Muscle of back (tissue), 11 donors: ENCODE data around the gene FPGS. TPM values are rescaled to one million over a fixed set of nuclear protein-coding genes. Genes with fewer than 3 reads are reported as not detected.
"Not testable (repeated sequence)": the region's sequence is repeated elsewhere in the genome, so short reads cannot be mapped to it uniquely, and the experiment has no call there.

Experiments
- DNase-seq, 3 donors: peaks; one replicate each; pipeline versions ENCODE4 v3.0.0 to v3.0.0-alpha.2; 2013
- polyA plus RNA-seq, 10 donors: library from polyadenylated mRNA; unstranded; fragments of 120-200 nt; gene quantifications; one replicate each; pipeline ENCODE4 v1.2.1, GENCODE V29; 2013; ENCODE audit not compliant: insufficient read length in 10 of 10

FPGS gene
- polyA plus RNA-seq, 10 donors: 28.8 to 42.1 (median 37.9) TPM

DNA sequence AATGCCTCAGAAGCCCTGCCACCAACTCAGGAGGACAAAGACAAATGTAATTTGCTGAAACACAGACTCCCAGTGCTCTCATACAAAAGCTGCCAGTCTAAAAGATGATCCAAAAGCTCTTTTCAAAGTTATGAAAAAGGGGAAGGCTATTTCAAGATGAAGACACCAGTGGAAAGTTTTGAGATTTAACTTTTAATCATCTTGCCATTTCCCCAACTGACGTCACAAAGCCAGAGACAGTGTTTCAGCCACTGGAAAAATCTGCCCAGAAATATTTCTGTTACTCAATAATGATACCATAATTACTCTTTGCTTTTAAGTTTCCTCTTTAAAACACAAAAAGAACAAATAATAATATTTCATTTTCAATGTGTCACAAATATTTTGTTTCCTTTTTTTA lies 30.9 kb downstream of the FPGS start:
- no peak for DNase-seq

DNA sequence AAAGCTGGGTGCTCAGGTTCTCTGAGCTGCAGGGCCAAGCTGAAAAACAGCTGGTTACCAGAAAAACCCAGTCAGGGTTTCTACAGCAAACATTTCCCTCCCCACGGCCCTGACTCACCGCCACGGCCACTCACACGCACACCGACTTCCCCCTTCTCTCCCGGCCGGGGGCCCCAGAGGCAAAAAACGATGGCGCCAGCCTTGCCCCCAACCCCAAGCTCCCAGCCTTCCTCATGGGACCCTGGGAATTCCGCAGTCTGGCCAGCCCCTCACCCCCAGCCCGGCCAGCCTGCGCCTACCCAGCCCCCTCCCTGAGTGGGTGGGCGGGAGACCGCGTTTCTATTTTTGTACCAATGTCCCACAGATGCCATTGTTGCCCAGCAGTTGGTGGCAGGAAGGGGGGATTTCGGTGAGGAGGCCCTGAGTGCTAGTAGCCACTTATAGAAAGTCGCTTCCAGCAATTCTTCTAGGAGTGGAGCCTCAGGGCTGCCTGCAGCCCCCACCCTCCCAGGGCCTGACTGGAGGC lies 33.4 kb downstream of the FPGS start:
- DNase-seq: peak in 2 of 3 donors; percentile 46 to 74

DNA sequence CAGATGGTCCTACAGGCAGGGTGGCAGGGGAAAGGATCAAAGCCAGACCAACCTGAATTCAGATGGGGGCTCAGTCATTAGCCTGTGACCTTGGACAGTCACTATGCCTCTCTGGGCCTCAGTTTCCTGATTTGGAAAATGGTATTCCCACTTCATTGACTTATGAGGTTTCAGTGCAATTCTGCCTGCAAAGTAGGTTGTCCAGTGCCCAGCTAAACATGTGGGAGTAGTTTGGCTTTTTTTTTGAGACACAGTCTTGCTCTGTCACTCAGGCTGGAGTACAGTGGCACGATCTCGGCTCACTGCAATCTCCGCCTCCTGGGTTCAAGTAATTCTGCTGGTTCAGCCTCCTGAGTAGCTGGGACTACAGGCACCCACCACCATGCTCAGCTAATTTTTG lies 33.9 kb downstream of the FPGS start:
- DNase-seq: not testable (repeated sequence)

DNA sequence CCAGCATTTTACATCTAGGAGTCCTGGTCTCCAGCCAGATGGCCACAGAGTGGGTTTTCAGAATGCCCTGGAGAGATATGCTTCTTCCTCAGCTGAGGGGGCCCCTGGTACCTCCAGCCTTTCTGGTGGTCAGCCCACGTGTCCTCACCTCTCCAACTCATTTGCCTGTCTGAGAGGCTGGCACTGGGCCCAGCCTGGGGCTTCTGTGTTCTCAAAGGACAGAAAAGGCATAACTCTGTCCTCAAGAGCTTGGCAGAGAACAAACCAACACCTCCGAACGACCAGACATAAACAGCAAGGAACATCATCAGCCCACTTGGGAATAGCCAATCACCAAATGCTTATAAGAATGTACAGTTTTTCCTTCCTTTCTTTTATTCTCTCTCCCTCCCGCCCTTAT lies 34.7 kb downstream of the FPGS start:
- DNase-seq: no peak

DNA sequence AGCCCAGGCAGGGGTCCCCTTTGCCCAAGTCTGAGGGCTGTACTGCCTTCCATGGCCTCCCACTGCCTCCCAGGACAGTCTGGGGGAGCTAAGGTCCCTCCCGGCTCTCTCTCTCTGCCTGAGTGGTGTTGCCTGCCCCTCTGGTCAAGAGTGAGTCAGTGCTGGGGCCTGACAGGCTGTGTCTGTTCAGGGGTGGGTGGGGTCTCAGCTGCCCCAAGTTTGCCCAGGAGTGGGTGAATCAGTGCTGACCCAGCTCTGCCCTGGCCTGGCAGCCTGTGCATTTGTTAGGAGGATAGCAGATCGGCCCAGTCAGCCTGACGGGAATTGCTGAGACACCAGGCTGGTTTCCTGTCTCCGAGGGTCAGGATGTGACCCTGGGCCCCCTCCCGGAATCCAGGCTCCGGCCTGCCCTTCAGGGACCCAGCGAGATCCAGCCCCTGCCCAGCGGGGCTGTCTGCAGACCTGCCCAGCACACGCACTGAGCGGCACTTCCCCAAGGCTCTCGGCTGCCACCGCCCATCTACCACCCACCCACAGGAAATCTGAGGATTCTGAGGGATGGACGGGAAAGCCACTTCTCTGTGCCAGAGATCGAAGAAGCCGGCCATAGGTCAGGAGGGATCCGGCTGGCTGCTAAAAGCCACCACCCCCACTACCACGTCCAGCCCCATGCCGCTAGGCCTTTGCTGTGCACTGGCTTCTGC lies 35.8 kb downstream of the FPGS start:
- DNase-seq: peak in 2 of 3 donors; percentile 40 to 59

DNA sequence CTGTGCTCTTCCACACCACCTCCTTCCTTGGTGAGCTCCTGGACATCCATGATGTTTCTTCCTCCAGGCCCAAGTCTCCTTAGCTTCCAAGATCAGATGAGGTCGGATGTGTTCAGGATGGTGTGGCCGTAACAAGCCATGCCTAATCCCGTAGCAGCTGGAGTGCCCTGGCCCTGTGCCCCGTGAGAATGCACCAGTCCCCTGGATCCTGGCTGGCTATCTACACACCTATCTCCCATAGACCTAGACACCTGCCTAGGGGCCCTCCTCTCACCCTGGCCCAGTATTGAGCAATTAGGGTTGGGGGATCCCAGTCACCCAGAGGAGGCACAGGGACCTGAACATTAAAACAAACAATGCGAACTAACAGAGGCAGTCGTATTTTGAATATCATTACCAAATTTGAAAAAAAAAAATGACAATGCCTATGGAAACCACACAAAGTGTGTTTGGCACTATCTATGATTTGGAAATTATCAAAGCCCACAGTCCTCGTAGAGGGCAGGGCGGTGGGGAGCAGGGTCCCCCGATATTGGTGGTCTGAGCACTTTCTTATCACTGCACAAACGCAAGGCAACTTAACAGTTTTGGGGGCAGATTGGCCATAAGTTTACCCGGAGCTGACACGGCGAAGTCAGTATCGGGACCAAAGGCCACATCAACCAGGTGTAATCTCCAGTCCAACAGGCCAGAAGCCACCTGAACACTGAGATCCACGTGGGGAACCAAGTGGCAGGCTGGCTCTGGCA lies 38.6 kb downstream of the FPGS start:
- no peak for DNase-seq

DNA sequence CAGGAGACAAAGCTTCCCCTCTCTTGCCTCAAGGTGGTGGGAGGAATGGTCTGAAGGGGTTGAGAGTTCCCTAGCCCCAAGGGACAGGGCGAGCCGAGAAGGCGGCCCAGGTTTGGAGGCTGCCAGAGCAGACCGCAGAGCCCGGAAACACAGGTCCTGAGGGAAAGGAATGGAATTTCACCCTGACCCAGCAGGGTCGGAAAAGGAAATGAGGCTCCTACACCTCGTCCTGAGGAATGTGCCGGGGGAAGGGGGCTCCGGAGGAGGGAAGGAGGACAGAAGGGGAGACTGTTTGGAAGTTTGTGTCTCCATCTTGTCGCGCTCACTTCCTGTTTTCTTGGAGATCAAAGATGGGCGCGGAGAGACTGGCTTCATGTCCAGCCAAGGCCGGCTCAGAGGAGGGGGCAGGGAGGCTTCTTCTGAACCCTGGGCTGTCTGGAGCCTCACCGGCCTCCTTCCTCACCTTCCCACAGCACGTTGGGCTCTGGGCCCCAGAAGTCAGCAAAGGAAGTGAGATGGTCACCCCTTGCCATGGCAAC lies 42.2 kb downstream of the FPGS start:
- peak in 1 of 3 donors; percentile 59 for DNase-seq

DNA sequence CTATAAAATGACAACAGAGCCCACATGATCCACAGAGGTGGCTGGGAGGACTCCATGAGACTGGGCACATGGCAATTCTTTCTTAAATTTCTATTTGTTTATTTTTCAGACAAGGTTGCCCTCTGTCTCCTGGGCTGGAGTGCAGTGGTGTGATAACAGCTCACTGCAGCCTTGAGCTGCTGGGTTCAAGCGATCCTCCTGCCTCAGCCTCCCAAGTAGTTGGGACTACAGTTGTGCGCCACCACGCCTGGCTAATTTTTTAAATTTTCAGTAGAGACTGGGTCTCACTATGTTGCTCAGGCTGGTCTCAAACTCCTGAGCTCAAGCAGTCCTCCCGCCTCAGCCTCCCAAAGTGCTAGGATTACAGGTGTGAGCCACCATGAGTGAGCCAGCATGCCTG lies 42.9 kb downstream of the FPGS start:
- DNase-seq: not testable (repeated sequence)

DNA sequence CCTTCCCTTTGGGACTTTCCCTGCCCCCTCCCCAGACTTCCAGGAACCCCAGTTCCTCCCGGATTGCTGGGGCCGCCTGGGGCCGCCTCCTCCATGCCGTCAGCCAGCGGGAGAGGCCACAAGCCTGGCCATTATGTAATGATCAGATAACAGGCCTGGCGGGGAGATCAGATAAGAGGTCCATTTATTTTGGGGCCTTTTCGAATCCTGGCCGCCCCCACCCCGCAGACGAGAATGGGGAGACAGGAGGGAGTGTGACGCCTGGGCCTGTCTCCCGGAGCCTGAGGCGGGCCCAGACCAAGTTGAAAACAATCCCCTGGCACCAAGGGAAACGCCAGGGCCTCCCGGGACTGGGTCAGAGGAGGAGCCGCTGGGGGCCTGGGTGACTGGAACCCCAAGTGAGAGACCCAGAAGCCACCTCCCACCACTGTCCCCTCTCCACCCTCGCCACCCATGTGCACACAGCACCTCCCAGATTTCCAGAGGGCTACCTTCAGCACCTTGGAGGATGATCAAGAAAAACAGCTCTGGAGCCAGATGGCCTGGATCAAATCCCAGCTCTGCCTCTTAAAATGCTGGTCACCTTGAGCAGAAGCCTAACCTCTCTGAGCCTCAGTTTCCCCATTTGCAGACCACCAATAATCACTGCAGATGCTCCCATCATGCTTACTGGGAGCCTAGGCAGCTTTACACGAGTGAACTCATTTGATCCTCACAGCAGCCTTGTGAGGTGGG lies 43.9 kb downstream of the FPGS start:
- DNase-seq: no peak

DNA sequence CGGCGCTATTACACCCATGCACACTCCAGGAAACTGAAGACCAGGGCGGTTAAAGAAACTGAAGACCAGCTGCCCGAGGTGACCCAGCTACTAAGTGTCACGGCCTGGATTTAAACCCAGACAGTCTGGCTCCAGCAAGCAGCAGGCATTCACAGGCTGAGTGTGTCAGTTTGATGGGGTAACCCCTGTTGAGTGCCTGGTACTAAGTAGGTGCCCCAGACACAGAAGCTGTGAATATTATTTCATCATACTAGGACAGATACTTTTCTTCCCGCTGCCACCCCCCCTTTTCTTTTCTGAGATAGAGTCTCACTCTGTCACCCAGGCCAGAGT lies 44.5 kb downstream of the FPGS start:
- no peak for DNase-seq

DNA sequence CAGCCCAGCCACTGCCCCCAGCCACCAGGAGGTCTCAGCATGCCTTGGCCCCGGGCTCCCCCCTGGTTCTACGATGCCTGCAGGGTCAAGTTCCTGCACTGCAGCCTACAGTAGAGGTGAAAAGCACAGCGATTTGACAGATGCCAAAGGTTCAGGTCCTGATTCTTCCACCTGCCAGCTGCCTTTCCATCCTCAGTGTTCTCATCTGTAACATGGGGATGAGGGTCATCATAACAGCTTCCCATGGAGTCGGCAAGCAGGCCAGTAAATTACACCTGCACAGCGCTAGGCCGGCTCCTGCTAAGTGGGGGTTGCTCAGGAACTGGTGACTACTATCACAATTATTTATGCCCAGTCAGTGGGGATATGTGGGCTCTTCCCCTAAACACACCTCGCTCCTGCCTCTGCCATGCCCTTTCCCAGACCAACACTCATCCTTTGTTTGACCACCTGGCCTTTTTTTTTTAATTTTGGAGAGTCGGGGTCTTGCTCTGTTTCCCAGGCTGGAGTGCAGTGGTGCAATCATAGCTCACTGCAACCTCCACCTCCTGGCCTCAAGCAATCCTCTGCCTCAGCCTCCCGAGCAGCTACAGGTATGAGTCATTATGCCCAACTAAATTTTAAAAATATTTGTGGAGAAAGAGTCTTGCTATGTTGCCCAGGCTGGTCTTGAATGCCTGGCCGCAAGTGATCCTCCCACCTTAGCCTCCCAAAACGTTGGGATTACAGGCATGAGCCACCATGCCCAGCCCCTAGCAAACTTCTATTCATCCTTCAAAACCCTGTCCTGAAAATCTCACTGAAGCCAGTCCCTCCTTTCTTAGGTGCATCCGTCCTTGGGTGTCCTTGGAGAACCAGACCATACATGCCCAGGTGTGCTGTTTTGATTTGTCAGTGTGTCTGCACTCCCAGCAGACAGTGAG lies 45.4 kb downstream of the FPGS start:
- DNase-seq: no peak

DNA sequence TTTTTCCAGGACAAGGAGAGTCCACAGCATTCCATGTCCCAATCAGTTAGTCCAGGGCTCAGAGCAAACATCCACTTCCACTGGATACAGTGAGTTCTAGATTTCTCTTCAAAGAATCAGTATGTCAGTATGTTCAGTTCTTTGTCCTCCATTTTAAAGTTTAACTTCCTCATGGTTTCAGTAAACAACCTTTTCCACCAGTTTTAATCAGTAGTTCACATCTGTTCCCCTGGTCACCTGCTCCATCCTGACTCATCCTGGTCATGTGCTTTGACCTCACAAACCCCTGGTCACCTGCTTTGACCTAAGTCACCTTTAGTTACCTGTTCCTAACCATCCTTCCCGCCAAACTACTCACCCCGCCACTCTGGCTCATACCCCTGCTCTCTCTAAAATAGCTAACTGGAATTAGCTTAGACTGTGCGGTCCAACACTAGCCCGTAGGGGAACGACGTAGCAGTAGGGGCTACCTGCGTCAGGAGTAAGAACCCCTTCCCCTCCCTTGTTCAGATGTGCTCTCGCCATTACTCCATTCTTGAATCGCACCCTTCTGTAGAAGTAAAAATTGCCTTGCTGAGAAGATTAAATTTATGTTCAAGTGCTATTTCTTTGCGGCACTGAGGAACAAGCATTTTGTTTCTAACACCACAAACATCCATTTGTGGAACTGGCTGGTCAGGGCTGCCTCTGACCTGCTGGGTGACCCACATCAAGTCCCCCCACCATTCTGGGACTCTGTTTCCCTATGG lies 46.2 kb downstream of the FPGS start:
- no peak for DNase-seq

DNA sequence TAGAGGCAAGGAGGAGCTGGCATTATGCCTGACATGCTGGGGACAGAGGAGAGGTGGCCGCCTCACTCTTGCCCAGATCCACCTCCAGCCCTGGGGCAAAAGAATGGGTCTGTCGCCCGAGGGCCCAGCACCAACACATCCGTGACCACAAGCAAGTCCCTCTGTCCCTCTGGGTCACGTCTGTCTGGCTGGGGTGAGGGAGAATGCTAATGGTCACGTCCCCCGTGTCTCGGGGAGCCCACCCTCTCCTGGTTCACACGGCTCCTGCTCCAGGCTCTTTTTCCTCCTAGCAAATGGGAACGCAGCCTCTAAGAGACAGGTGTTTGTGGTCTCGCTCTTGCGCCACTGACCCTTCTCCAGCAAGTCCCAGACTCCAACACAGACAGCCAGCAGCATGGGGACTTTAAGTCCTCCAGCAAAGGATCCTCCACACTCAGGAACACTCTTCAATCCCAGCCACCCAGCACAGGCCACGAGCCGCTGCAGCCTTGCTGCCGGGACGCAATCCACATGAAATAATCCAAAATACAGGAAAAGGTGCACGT lies 47.7 kb downstream of the FPGS start:
- DNase-seq: no peak

DNA sequence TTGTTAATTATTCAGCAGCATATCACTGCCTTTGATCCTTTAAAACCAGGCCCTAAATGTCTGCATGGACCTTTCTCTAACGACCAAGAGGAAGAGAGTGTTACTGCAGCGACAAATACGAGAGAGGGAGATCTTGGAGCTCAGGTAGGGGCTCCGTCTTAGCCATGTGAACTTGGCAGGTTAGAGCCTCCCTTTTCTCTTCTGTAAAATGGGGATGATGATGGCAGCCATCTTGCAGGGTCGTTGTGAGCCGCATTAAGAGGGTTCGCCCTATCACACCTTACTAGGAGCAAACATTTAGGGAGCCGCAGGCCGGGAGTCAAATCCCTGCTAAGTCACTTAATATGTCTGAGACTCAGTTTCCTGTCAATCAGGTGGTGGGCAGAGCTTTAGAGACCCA lies 50.1 kb downstream of the FPGS start:
- DNase-seq: no peak

DNA sequence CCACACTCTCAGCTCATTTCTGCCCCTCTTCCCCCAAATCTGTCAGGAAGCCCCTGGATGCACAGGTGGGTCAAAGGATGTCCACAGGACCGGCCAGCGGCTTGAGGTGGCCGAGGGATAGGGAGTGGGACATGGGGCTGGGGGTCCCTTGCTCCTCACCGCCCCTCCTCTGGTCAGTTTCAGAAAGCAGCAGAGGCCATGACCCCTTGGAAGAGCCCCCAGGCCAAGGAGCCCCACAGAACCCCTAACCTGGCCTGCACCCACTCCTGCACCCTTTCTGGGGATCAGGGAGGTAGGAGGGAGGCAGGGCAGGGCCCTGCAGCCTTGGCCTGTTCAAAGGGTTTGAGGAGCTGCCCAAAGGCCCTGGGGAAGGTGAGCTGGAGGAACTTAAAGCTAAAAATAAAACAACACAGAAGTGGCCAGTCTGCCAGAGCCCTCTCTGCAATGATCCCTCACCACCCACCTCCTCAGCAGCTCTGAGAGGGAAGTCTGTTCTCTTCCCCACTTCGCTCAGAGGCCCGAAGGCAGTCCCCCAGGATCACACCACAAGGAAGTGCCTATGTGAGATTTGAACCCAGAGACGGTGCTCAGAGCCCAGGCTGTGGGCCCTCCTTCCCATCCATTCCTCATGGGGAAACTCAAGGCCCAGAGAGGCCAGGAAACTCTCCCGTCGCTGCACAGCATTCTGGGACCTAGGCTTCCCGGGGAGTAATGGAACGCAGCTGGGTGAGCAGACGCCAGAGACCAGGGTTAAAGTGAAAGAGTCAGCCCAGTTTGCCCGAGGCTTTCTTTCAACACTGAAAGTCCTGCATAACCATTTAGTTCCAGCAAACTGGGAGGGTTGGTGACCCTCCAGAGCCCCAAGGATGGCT lies 50.9 kb downstream of the FPGS start:
- DNase-seq: peak in 1 of 3 donors; percentile 44

DNA sequence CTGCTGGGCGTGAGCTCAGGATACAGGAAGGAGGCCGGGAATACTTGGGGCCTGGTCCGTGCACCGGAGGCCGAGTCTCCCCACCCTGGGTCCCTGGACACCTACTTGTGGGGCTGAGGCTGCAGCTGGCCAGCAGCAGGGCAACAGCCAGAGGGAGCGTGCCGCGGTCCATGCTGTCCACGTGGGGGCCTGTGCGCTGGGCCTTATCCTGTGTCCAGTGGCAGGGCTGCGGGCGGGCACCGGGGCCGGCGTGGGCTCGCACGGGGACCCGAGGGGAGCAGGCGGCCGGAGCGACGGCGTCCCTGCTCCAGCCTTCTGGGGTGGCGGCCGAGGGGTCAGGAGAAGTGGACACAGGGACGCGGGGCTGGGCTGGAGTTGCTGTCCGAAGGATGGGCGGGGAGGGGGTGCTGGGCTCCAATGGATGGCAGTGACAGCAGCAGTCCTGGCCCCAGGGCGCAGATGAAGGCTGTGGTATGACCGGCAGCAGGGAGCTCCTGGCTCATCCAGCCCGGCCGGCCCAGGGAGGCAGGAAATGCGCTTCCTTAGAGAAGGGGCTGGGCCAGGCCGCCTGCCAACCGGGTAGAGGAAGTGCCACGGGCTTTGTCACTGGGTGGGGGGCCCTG lies 51.6 kb downstream of the FPGS start, which contains the start of gene ENG:
ENG (minus strand) TSS at position 475 of the 623 bp plus-strand sequence; CDS start at position 172, 303 bp downstream.
- DNase-seq: peak in 2 of 3 donors; percentile 70 to 81

DNA sequence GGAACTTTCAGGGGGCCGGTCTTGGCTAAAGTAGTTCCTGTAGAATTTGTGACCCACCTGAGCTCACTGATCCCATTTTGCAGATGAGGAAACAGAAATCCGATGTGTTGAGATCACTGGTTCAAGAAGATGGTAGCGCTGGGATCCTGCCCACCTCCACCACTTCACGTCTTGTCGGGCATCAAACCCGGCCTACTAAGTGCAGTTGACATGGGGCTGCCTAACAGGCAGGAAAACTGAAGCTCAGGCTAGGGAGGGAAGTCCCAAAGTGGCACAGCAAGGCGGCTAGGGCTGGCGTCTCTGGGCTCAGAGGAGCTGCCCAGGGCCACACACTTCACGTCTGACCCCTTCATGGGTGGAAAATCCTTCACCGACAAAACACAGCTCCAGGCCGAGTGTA lies 52.3 kb downstream of the FPGS start:
- DNase-seq: no peak

DNA sequence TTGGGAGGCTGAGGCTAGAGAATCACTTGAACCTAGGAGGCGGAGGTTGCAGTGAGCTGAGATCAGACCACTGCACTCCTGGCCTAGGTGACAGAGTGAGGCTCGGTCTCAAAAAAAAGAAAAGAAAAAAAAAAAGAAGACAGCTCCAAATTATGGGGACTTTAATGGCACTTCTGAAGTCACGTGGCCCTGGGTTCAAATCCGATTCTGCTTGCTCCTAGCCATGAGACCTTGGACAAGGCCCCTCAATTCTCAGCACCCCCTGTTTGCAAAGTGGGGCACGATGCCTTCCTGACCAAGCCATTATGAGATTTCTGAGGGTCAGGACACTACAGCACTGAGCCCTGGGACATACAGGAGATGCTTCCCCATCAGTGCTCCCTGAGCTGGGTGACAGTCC lies 52.8 kb downstream of the FPGS start:
- DNase-seq: no peak
